Cortex of kidney (tissue), 1 donor: ENCODE measurements around the gene CDON.
A peak's percentile ranks its signal among the peaks of the same experiment; 100 is the strongest.

Experiments used
- DNase-seq: peaks from one replicate; lab custom pipeline; 2025; lab: John Stamatoyannopoulos, UW

The CDON gene

GRCh38 chr11:126062679-126063506 lies at the start of gene CDON:
TSS of gene CDON (minus strand) at chr11:126062866. CDS start at chr11:126023476, 39,390 bp downstream.
- peak; percentile 56 for DNase-seq

GRCh38 chr11:126111458-126112116 lies 48.9 kb upstream of the CDON start:
- no peak for DNase-seq

- DNase-seq, result no peak
Observed at GRCh38 chr11:126109941-126110731, 47.5 kb upstream of the CDON start.

- no peak for DNase-seq
Observed at GRCh38 chr11:126106594-126107328, 44.1 kb upstream of the CDON start.

- no peak for DNase-seq
Observed at GRCh38 chr11:126105748-126106080, 43.0 kb upstream of the CDON start.

GRCh38 chr11:126105022-126105747 lies 42.5 kb upstream of the CDON start:
- no peak for DNase-seq

- DNase-seq, result no peak
Observed at GRCh38 chr11:126104420-126104819, 41.8 kb upstream of the CDON start.

- no peak for DNase-seq
Observed at GRCh38 chr11:126103150-126103549, 40.5 kb upstream of the CDON start.

GRCh38 chr11:126102436-126102981 lies 39.8 kb upstream of the CDON start:
- no peak for DNase-seq

- DNase-seq, result no peak
Observed at GRCh38 chr11:126101930-126102283, 39.2 kb upstream of the CDON start.

GRCh38 chr11:126101251-126101929 lies 38.7 kb upstream of the CDON start:
- no peak for DNase-seq

- DNase-seq, result no peak
Observed at GRCh38 chr11:126100716-126101115, 38.0 kb upstream of the CDON start.

- DNase-seq, result no peak
Observed at GRCh38 chr11:126098204-126098769, 35.6 kb upstream of the CDON start.

- no peak for DNase-seq
Observed at GRCh38 chr11:126095745-126096144, 33.1 kb upstream of the CDON start.

- DNase-seq, result no peak
Observed at GRCh38 chr11:126090452-126090851, 27.8 kb upstream of the CDON start.

- DNase-seq, result no peak
Observed at GRCh38 chr11:126088999-126089398, 26.3 kb upstream of the CDON start.

GRCh38 chr11:126086248-126086647 lies 23.6 kb upstream of the CDON start:
- no peak for DNase-seq

- no peak for DNase-seq
Observed at GRCh38 chr11:126084608-126084912, 21.9 kb upstream of the CDON start.

- no peak for DNase-seq
Observed at GRCh38 chr11:126083829-126084607, 21.4 kb upstream of the CDON start.
